NCI-H446 treated with DMSO at 0.1 percent for 48 hours (cell line): Measurements from ENCODE around the gene CCK.
"Not testable (repeated sequence)": the region's sequence is repeated elsewhere in the genome, so short reads cannot be mapped to it uniquely, and the experiment has no call there.

Experiments
- DNase-seq: peaks from one replicate; lab custom pipeline; 2025; lab: John Stamatoyannopoulos, UW

The CCK gene

DNA sequence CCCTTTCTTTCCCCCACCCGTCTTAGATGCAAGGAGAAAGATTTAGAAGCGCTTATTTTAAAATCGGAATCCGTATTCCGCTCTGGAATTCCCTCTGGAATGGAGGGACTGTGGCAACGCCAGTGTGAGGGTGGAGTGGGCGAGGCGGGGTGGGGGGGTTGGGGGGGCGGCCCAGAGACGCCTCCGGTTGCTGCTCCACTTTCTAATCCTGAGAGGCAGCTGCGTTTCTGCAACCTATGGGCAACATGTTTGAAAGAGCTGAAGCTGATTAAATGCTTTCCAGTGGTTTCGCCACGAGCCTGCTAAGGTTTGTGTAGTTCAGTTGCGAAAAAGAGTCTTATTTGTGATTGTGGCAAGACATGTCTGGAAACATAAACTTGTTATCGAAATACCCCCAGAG lies at the start of gene CCK:
CCK (minus strand) TSS at position 101 of the 400 bp plus-strand sequence. CDS start 2,555 bp downstream, outside the sequence.
- DNase-seq = no peak

DNA sequence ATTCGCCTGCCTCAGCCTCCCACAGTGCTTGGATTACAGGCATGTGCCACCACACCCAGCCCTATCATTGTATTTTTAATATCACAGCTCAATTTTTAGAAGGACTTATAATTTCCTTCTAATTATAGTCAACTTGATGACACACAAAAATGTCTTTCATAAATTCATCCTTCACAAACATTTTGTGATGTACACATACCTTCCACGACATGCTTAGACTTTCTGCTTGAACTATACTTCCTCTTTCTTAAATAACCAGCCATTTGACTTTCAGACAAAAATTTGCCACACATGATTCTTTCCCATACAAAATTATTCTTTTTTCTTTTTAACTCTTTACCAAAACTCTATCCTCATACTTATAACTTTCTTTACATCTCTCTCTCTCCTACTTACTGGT lies 48.4 kb upstream of the CCK start:
- DNase-seq = no peak

DNA sequence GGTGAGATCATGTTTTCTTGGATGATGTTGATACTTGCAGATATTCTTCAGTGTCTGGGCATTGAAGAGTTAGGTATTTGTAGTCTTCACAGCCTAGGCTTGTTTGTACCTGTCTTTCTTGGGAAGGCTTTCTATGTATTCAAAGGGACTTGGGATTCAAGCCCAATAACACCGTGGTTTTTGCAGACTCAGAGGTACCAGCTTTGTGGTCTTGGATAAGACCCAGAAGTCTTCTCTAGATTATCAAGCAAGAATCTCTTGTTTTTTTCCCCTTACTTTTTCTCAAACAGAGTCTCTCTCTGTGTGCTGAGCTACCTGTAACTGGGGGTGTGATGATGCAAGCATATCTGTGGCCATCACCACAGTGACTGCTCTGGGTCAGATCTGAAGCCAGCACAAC lies 42.7 kb upstream of the CCK start:
- no peak for DNase-seq

- DNase-seq = no peak
Measured at GRCh38 chr3:42306499-42306898, 40.5 kb upstream of the CCK start.

DNA sequence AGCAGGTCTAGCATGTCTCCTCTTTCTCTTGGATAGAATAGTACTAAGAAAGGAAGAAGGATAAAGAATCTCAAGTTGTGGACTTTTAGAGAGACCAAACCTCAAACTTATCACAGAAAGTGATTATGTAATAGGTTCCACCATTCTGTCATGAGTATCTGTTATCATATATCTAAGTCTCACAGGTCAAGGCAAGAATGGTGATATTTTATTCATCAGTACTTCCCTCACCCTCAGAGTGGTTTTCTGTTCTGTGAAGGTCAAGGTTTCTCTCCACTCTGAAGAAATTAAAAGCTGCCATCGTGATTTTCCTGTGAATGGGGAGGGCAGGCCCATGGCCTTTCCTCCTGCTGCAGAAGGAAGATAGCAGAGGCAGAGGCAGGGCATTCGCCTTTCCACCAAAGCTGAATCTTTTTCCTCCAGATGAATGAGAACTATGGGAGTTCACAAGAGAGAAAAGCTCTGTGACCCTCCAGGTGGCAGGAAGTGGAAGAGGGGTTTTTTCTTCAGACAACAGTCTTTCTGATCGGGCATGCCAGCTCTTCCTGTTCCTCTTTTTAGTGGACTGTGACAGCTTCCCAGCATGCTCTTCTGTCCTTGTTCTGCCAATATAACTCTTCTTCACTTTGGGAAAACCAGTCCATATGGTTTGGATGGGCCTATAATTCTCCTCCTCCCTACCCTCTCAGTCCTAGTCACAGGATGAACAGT lies 37.1 kb upstream of the CCK start:
- DNase-seq = no peak

GRCh38 chr3:42301446-42302175 lies 35.6 kb upstream of the CCK start:
- no peak for DNase-seq

DNA sequence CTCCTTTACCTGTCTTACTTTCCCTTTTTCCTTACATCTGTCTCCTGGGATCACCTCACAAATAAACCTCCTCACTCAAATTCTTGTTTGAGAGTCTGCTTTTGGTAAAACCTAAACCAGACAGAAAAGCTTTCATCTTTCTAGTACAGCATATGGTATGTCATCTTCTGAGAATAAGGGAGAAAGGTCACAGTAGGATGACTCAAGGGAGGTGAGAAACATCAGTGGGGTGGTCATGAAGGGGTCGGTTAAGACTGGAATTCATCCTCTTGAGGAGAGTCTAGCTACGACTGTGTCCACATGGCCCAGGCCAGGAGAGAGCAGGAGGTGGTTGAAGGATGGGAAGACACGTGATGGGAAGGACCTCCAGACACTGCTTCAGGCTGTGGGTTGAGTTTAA lies 34.8 kb upstream of the CCK start:
- DNase-seq = no peak

DNA sequence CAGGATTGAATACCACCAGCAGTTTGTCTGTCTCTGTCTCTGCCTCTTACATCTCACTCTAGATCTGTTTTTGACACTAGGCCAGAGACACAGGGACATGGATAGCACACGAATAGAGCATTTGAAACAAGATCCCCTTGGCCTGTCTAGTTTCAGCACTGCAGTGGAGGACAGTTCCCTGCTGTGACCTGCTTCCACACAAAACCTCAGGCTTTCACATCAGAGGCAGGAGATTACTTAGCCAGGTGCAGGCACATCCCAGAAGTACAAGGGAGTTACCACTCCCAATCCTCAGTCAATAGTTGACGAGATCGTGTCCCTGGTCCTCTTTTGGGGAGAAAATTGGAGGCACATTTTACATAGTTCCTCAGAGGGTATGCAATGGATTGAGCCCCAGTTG lies 34.0 kb upstream of the CCK start:
- DNase-seq = no peak

DNA sequence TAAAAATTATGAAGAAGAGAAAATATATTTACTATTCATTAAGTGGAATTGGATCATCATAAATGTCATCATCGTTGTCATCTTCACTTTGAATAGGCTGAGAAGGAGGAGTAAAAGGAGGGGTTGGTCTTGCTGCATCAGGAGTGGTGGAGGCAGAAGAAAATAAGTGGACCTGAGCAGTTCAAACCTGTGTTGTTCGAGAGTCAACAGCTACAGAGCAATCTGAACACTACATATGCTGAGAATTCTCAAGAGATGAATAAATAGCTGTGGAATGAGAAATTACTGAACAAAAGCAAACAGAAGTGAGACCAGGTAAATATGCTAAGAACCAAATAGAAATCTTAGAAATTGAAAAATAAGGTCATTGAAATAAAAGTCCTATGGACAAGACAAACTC lies 32.3 kb upstream of the CCK start:
- DNase-seq = no peak

GRCh38 chr3:42292009-42292408 lies 26.0 kb upstream of the CCK start:
- DNase-seq = no peak

DNA sequence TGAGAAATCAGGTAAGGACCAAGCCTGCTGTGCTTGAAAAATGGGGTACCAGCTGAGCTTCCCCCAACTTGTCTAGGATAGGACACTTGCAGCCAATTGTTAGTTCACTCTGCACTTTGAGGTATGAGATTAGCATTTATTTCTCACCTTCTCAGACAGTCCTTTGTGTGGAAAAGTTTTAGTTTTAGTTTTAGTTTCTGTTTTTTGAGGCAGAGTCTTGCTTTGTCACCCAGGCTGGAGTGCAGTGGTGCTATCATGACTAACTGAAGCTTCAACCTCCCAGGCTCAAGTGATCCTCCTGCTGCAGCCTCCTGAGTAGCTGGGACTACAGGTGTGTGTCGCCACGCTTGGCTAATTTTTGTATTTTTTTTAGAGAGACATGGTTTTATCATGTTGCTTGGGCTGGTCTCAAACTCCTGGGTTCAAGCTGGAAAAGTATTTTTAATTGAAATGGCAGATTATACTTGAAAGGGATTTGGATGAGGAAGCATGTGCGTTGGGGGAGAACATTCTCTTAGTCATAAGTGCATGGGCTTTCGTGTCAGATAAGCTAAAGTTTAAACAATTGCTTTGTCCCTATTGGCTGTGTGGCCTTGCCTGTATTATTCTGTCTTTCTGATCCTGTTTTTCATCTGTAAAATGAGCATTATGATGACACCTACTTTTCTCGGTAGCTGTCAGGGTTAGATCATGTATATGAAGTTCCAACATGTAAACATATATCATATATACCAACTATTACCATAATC lies 25.2 kb upstream of the CCK start:
- no peak for DNase-seq

- no peak for DNase-seq
Measured at GRCh38 chr3:42289026-42289425, 23.0 kb upstream of the CCK start.

- no peak for DNase-seq
Measured at GRCh38 chr3:42288385-42288784, 22.4 kb upstream of the CCK start.

- DNase-seq = not testable (repeated sequence)
Measured at GRCh38 chr3:42287423-42287822, 21.4 kb upstream of the CCK start.

GRCh38 chr3:42277676-42278075 lies 11.7 kb upstream of the CCK start:
- no peak for DNase-seq

- DNase-seq = no peak
Measured at GRCh38 chr3:42276141-42277132, 10.5 kb upstream of the CCK start.

DNA sequence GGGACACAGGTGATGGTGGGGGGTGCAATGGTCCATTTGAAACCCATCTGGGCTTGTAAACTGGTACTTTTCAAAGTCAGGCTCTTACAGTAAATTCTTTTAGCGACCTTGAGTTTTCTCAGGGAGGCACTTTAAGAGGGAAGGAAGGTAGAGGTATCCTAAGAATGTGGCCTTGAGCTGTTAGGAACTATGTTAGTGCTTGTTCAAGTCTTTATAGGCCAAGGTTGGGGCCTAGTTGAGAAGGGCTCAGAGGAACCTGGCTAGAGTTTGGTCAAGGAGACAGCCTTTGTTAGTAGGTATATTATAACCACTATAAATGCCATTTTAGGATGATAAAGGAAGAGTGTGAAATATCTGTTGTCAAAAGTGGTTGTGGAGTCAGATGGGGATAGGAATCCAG lies 9.2 kb upstream of the CCK start:
- no peak for DNase-seq

DNA sequence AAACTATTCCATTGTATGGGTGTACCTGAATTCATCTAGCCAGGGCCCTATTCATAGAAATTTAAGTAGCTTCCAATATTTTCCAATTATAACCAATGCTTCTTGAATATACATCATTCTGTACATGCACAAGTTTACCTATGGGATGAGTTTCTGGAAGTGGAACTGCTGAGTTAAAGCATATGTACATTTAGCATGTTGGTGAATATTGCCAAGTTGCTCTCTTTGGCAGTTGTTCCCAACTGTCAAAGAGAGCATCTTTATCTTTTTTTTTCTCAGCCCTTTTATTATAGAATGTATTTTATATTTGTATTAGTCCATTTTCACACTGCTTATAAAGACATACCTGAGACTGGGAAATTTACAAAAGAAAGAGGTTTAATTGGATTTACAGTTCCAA lies 8.3 kb upstream of the CCK start:
- no peak for DNase-seq

GRCh38 chr3:42273361-42273760 lies 7.4 kb upstream of the CCK start:
- DNase-seq = no peak

DNA sequence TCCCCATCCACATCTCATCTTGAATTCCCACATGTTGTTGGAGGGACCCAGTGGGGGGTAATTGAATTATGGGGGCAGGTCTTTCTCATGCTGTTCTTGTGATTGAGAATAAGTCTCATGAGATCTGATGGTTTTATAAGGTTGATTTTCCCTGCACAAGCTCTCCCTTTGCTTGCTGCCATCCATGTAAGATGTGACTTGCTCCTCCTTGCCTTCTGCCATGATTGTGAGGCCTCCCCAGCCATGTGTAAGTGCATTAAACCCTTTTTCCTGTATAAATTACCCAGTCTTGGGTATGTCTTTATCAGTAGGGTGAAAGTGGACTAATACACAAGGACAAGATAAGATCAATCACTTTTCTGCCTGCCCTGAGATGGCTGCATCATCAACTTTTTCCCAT lies 5.8 kb upstream of the CCK start:
- DNase-seq = no peak

GRCh38 chr3:42270561-42270960 lies 4.6 kb upstream of the CCK start:
- DNase-seq = no peak

GRCh38 chr3:42269647-42270046 lies 3.7 kb upstream of the CCK start:
- no peak for DNase-seq
